Non-pigmented ciliary epithelial cell (primary cell): ENCODE results near the gene SLC30A10.
"Not testable (repeated sequence)": the region's sequence is repeated elsewhere in the genome, so short reads cannot be mapped to it uniquely, and the experiment has no call there.

ENCODE experiments used
- DNase-seq: peaks from one replicate; pipeline ENCODE4 v3.0.0-alpha.2; 2010; ENCODE audit warnings: low read depth

SLC30A10 gene

GRCh38 chr1:219927298-219927955, 930 bp downstream of the SLC30A10 start:
- DNase-seq = no peak

GRCh38 chr1:219926363-219926998, 1.9 kb downstream of the SLC30A10 start:
- no peak for DNase-seq

- DNase-seq = no peak
These were observed 4.0 kb downstream of the SLC30A10 start for GRCh38 chr1:219924342-219924741.

GRCh38 chr1:219917851-219918466, 10.4 kb downstream of the SLC30A10 start:
- DNase-seq = no peak

GRCh38 chr1:219917281-219917680, 11.1 kb downstream of the SLC30A10 start:
- DNase-seq = no peak

- DNase-seq = no peak
These were observed 12.1 kb downstream of the SLC30A10 start for GRCh38 chr1:219916257-219916656.

- DNase-seq = no peak
These were observed 15.2 kb downstream of the SLC30A10 start for GRCh38 chr1:219913005-219913770.

- DNase-seq = no peak
These were observed 17.6 kb downstream of the SLC30A10 start for GRCh38 chr1:219910716-219911115.

GRCh38 chr1:219909476-219909875, 18.9 kb downstream of the SLC30A10 start:
- no peak for DNase-seq

- DNase-seq = no peak
These were observed 20.2 kb downstream of the SLC30A10 start for GRCh38 chr1:219908170-219908569.

- no peak for DNase-seq
These were observed 20.6 kb downstream of the SLC30A10 start for GRCh38 chr1:219907772-219908070.

- DNase-seq = no peak
These were observed 21.2 kb downstream of the SLC30A10 start for GRCh38 chr1:219906924-219907771.

GRCh38 chr1:219906565-219906923, 21.8 kb downstream of the SLC30A10 start:
- DNase-seq = not testable (repeated sequence)

- no peak for DNase-seq
These were observed 22.8 kb downstream of the SLC30A10 start for GRCh38 chr1:219905524-219905923.

- no peak for DNase-seq
These were observed 23.4 kb downstream of the SLC30A10 start for GRCh38 chr1:219904934-219905333.

GRCh38 chr1:219903353-219903871, 24.9 kb downstream of the SLC30A10 start:
- no peak for DNase-seq

- no peak for DNase-seq
These were observed 25.4 kb downstream of the SLC30A10 start for GRCh38 chr1:219902951-219903350.

GRCh38 chr1:219900882-219901281, 27.5 kb downstream of the SLC30A10 start:
- DNase-seq = no peak

- DNase-seq = peak; percentile 14
These were observed 28.2 kb downstream of the SLC30A10 start for GRCh38 chr1:219900201-219900600.

GRCh38 chr1:219898375-219898774, 30.0 kb downstream of the SLC30A10 start:
- DNase-seq = no peak

- no peak for DNase-seq
These were observed 30.4 kb downstream of the SLC30A10 start for GRCh38 chr1:219897914-219898313.

- DNase-seq = not testable (repeated sequence)
These were observed 36.1 kb downstream of the SLC30A10 start for GRCh38 chr1:219892271-219892670.
